Head of caudate nucleus (tissue), 42 donors: ENCODE results near the gene STAT4.
A peak's percentile ranks its signal among the peaks of the same experiment; 100 is the strongest.

Source experiments
- DNase-seq, 42 donors: peaks; one replicate each; pipeline versions ENCODE4 v3.0.0 to v3.0.0-alpha.2; 2020 to 2021; ENCODE audit warnings: mixed read lengths in 7 of 42
- intact Hi-C: fragments of 100-400 bp; cut with DNase I; formaldehyde crosslinking; loops from one replicate; pipeline ENCODE4 v1.15.0; 2022

Gene STAT4

GRCh38 chr2:191029280-191029950, 121.4 kb downstream of the STAT4 start:
- intact Hi-C loops, result no loop called here
- DNase-seq, result no peak

GRCh38 chr2:191026377-191026776, 124.4 kb downstream of the STAT4 start:
- no peak for DNase-seq
- intact Hi-C loops, result no loop called here

GRCh38 chr2:191025135-191025534, 125.7 kb downstream of the STAT4 start:
- intact Hi-C loops, result no loop called here
- no peak for DNase-seq

GRCh38 chr2:191023235-191023679, 127.5 kb downstream of the STAT4 start:
- DNase-seq, result no peak
- intact Hi-C loops, result no loop called here

GRCh38 chr2:191020742-191021381, 129.9 kb downstream of the STAT4 start:
- intact Hi-C loops, result no loop called here
- peak in 13 of 42 donors; percentile 6 to 58 (median 29) for DNase-seq

- DNase-seq, result peak; percentile 78 to 97 (median 93)
- intact Hi-C loops, result no loop called here
Measured at GRCh38 chr2:191020221-191020741, 130.5 kb downstream of the STAT4 start.

- intact Hi-C loops, result no loop called here
- DNase-seq, result no peak
Measured at GRCh38 chr2:191019376-191019775, 131.4 kb downstream of the STAT4 start.

GRCh38 chr2:191018643-191019119, 132.1 kb downstream of the STAT4 start:
- no peak for DNase-seq

GRCh38 chr2:191018048-191018447, 132.7 kb downstream of the STAT4 start:
- intact Hi-C loops, result no loop called here
- DNase-seq, result no peak

More at GRCh38 chr2:191018643-191019119, 132.1 kb downstream of the STAT4 start:
- intact Hi-C loops, result no loop called here

GRCh38 chr2:191015831-191016230, 135.0 kb downstream of the STAT4 start:
- intact Hi-C loops, result loop anchor here (2.0 kb wide), 1 partner anchor 135 kb away; the partner anchor contains the start of gene GLS
- DNase-seq, result no peak

- DNase-seq, result no peak
- intact Hi-C loops, result loop anchor here (2.0 kb wide), 1 partner anchor 134 kb away; the partner anchor contains the start of gene GLS
Measured at GRCh38 chr2:191015239-191015638, 135.6 kb downstream of the STAT4 start.

- DNase-seq, result no peak
- intact Hi-C loops, result loop anchor here (2.0 to 5.0 kb wide), 2 partner anchors 134 to 367 kb away; partner anchors contain the start of genes GLS and NAB1
Measured at GRCh38 chr2:191014653-191015020, 136.2 kb downstream of the STAT4 start.

- peak; percentile 79 to 97 (median 94) for DNase-seq
- intact Hi-C loops, result loop anchor here (2.0 to 5.0 kb wide), 2 partner anchors 133 to 367 kb away; partner anchors contain the start of genes GLS and NAB1
Measured at GRCh38 chr2:191013932-191014652, 136.7 kb downstream of the STAT4 start, which contains the start of gene STAT1. TSS of gene STAT1 (minus strand) at chr2:191014171. CDS start at chr2:191010003, 4,168 bp downstream.

GRCh38 chr2:191013682-191013931, 137.2 kb downstream of the STAT4 start:
- intact Hi-C loops, result loop anchor here (5.0 kb wide), 1 partner anchor 366 kb away; the partner anchor contains the start of gene NAB1
- peak in 1 of 42 donors; percentile 56 for DNase-seq

GRCh38 chr2:191012845-191013681, 137.7 kb downstream of the STAT4 start:
- intact Hi-C loops, result loop anchor here (5.0 kb wide), 1 partner anchor 366 kb away; the partner anchor contains the start of gene NAB1
- DNase-seq, result peak in 2 of 42 donors; percentile 5 to 11

- DNase-seq, result no peak
Measured at GRCh38 chr2:191012346-191012745, 138.4 kb downstream of the STAT4 start.

GRCh38 chr2:191010887-191011885, 139.6 kb downstream of the STAT4 start:
- intact Hi-C loops, result loop anchor here (5.0 kb wide), 1 partner anchor 364 kb away; the partner anchor contains the start of gene NAB1
- no peak for DNase-seq

More at GRCh38 chr2:191012346-191012745, 138.4 kb downstream of the STAT4 start:
- intact Hi-C loops, result loop anchor here (5.0 kb wide), 1 partner anchor 365 kb away; the partner anchor contains the start of gene NAB1
